RWPE1 (cell line): ENCODE results near the gene DNAAF9.

ENCODE experiments used
- CTCF ChIA-PET: fragments of 350-600 bp; sonication (Branson Sonifier 250); formaldehyde crosslinking; extraction: SDS; loops from one replicate; lab custom pipeline; 2021; lab: Yijun Ruan, JAX
- POLR2A ChIA-PET: fragments of 400-600 bp; formaldehyde crosslinking; extraction: SDS; loops from one replicate; lab custom pipeline; 2020; ENCODE audit warnings: antibody characterized with exemption; ENCODE audit not compliant: low non-redundant PET; lab: Yijun Ruan, JAX
- DNase-seq: peaks from one replicate; pipeline ENCODE4 v3.0.0; 2012; ENCODE audit warnings: low spot score
- H3K27ac ChIP-seq: fragments of 450-650 bp; 2 replicates; pipeline ENCODE4 v1.5.1; 2017
- TF ChIP-seq, protein P1 (sequence below): fragments of 450-650 bp; conservative IDR thresholded peaks from 2 replicates; pipeline ENCODE4 v1.5.1; 2017; ENCODE audit warnings: low read depth, mild to moderate bottlenecking

The DNAAF9 gene

GRCh38 chr20:3447321-3447720, 39.9 kb upstream of the DNAAF9 start:
- ChIA-PET POLR2A (no interaction called here), CTCF (interaction anchor here (0.6 kb wide), 2 partner anchors 15 to 23 kb away, joined by 3 to 4 read pairs; no protein-coding TSS in a partner anchor)
- no peak for DNase-seq
- TF ChIP-seq, protein P1, sequence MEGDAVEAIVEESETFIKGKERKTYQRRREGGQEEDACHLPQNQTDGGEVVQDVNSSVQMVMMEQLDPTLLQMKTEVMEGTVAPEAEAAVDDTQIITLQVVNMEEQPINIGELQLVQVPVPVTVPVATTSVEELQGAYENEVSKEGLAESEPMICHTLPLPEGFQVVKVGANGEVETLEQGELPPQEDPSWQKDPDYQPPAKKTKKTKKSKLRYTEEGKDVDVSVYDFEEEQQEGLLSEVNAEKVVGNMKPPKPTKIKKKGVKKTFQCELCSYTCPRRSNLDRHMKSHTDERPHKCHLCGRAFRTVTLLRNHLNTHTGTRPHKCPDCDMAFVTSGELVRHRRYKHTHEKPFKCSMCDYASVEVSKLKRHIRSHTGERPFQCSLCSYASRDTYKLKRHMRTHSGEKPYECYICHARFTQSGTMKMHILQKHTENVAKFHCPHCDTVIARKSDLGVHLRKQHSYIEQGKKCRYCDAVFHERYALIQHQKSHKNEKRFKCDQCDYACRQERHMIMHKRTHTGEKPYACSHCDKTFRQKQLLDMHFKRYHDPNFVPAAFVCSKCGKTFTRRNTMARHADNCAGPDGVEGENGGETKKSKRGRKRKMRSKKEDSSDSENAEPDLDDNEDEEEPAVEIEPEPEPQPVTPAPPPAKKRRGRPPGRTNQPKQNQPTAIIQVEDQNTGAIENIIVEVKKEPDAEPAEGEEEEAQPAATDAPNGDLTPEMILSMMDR: no peak
- no peak overlapping the region for H3K27ac ChIP-seq

- TF ChIP-seq, protein P1: no peak
- CTCF ChIA-PET: interaction anchor here (0.6 kb wide), 2 partner anchors 14 to 22 kb away, joined by 3 to 4 read pairs; no protein-coding TSS in a partner anchor
- H3K27ac ChIP-seq: no peak overlapping the region
- POLR2A ChIA-PET: no interaction called here
- peak; percentile 41 for DNase-seq
These were observed 39.3 kb upstream of the DNAAF9 start for GRCh38 chr20:3446779-3447178.

DNA sequence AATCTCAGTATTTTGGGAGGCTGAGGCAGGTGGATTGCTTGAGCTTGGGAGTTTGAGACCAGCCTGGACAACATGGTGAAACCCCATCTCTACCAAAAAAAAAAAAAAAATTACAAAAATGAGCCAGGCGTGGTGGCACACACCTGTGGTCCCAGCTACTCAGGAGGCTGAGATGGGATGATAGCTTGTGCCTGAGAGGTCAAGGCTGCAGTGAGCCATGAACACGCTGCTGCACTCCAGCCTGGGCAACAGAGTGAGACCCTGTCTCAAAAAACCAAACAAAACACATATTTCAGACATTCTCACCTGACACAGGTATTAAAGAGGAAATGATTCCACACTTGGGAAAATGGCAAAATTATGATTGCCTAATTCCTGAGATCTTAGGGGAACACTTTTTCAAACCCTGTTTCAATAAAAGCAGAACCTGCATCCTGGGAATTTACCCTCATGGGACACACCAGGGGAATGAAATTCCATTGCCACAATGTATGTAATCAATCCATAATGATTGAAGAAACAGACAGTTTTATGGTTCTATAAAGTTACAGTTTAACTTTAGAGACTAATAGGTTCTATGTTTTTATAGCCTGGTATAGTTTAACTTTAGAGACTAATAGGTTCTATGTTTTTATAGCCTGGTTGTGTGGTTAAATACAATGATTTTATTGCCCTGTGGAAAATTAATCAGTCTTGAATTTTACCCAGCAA, 29.6 kb upstream of the DNAAF9 start:
- no peak overlapping the region for H3K27ac ChIP-seq
- POLR2A ChIA-PET: interaction anchor here (0.6 kb wide), 1 partner anchor 62 kb away, joined by 3 read pairs; no protein-coding TSS in a partner anchor
- no peak for DNase-seq
- CTCF ChIA-PET: interaction anchor here (0.6 kb wide), 1 partner anchor 126 kb away, joined by 3 read pairs; no protein-coding TSS in a partner anchor
- TF ChIP-seq, protein P1: no peak

GRCh38 chr20:3434232-3434631, 26.8 kb upstream of the DNAAF9 start:
- DNase-seq: no peak
- H3K27ac ChIP-seq: no peak overlapping the region
- ChIA-PET CTCF (no interaction called here), POLR2A (no interaction called here)
- TF ChIP-seq, protein P1: no peak

DNA sequence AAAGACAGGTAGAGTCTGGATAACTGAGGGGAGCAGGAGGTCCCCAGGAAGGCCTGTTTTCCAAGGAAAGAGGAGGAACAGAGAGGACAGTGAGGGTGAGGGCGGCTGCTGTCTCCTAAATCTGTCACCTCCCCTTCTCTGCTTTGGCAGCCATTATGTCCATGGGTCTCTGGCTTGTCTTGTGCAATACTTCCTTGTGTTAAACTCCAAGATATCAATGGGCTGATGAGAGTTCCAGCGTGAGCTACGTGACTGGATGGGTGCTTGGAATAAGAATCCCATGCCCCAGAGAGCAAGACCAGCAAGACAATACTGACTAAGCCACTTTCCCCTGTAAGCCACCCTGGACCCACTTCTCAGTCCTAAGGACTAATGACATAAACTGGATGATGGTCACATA, 26.3 kb upstream of the DNAAF9 start:
- H3K27ac ChIP-seq: no peak overlapping the region
- POLR2A ChIA-PET: no interaction called here
- TF ChIP-seq, protein P1: no peak
- DNase-seq: no peak
- CTCF ChIA-PET: no interaction called here

- no peak overlapping the region for H3K27ac ChIP-seq
- TF ChIP-seq, protein P1: no peak
- ChIA-PET CTCF (interaction anchor here (0.6 kb wide), 1 partner anchor 14 kb away, joined by 3 read pairs; no protein-coding TSS in a partner anchor), POLR2A (no interaction called here)
- no peak for DNase-seq
These were observed 25.4 kb upstream of the DNAAF9 start for GRCh38 chr20:3432844-3433243.
